GM19240 (cell line): Measurements from ENCODE around the gene SF3B2.
A peak's percentile ranks its signal among the peaks of the same experiment; 100 is the strongest.

Source experiments
- DNase-seq: peaks from one replicate; pipeline ENCODE4 v3.0.0; 2011; ENCODE audit warnings: low spot score; ENCODE audit not compliant: insufficient read length

SF3B2 gene

GRCh38 chr11:66050581-66051231 lies 1.5 kb upstream of the SF3B2 start:
- no peak for DNase-seq

GRCh38 chr11:66051371-66051765 lies 796 bp upstream of the SF3B2 start:
- DNase-seq: no peak

GRCh38 chr11:66052664-66052982 lies 459 bp downstream of the SF3B2 start:
- DNase-seq: no peak

GRCh38 chr11:66055021-66055420 lies 2.9 kb downstream of the SF3B2 start:
- no peak for DNase-seq

- DNase-seq: no peak
Observed at GRCh38 chr11:66056501-66056900, 4.3 kb downstream of the SF3B2 start.

- no peak for DNase-seq
Observed at GRCh38 chr11:66059966-66060680, 8.0 kb downstream of the SF3B2 start.

GRCh38 chr11:66061268-66061667 lies 9.1 kb downstream of the SF3B2 start:
- no peak for DNase-seq

- DNase-seq: no peak
Observed at GRCh38 chr11:66062408-66062807, 10.2 kb downstream of the SF3B2 start.

- DNase-seq: no peak
Observed at GRCh38 chr11:66063900-66064299, 11.7 kb downstream of the SF3B2 start.

GRCh38 chr11:66064571-66064970 lies 12.4 kb downstream of the SF3B2 start:
- DNase-seq: no peak

GRCh38 chr11:66066751-66067150 lies 14.6 kb downstream of the SF3B2 start:
- no peak for DNase-seq

GRCh38 chr11:66067640-66068039 lies 15.5 kb downstream of the SF3B2 start:
- no peak for DNase-seq

GRCh38 chr11:66068154-66068821 lies 16.1 kb downstream of the SF3B2 start:
- no peak for DNase-seq

GRCh38 chr11:66068923-66069714 lies 17.0 kb downstream of the SF3B2 start:
- DNase-seq: no peak

- peak; percentile 67 for DNase-seq
Observed at GRCh38 chr11:66069715-66070603, 17.8 kb downstream of the SF3B2 start, which contains the start of gene PACS1. PACS1 (plus strand) TSS chr11:66070272; CDS start chr11:66070487, 215 bp downstream.

- no peak for DNase-seq
Observed at GRCh38 chr11:66070604-66071380, 18.6 kb downstream of the SF3B2 start.

GRCh38 chr11:66071381-66071801 lies 19.2 kb downstream of the SF3B2 start:
- no peak for DNase-seq

- no peak for DNase-seq
Observed at GRCh38 chr11:66072081-66072480, 19.9 kb downstream of the SF3B2 start.

- DNase-seq: no peak
Observed at GRCh38 chr11:66072518-66072917, 20.4 kb downstream of the SF3B2 start.

GRCh38 chr11:66073669-66074068 lies 21.5 kb downstream of the SF3B2 start:
- no peak for DNase-seq
